ENCODE data around the gene RHOT2. TPM values are rescaled to one million over a fixed set of nuclear protein-coding genes. Genes with fewer than 3 reads are reported as not detected.

RHOT2 gene
- total and polyA plus RNA-seq, 2 experiments from 2014 or later, result 129 to 163 TPM

GRCh38 chr16:652454-653305 lies 15.3 kb upstream of the RHOT2 start:
- Histone ChIP-seq H3K4me2 (no peak overlapping the region), H3K27ac (ENCODE audit: low read depth) (no peak overlapping the region), H3F3A (replicated peaks; ENCODE audit: low read depth) (peaks cover 11% of the 10 kb centered on the region; the same call in 1 of the 2 replicates), H3K4me3 (no peak overlapping the region), H2AFZ (no peak overlapping the region), H3K27me3 (ENCODE audit: insufficient read depth) (no peaks in the 10 kb centered on the region), H3K4me1 (ENCODE audit: insufficient read depth) (no peaks in the 10 kb centered on the region; the same call in 1 of the 2 replicates), H3K9me2 (ENCODE audit: insufficient read depth) (no peaks in the 10 kb centered on the region), H3K36me3 (ENCODE audit: insufficient read depth) (no peaks in the 10 kb centered on the region), H4K20me1 (replicated peaks; ENCODE audit: insufficient read depth) (no peaks in the 10 kb centered on the region), H3K79me2 (replicated peaks; ENCODE audit: insufficient read depth) (no peaks in the 10 kb centered on the region)
- Mint-ChIP-seq H3K36me3 (ENCODE audit: low read depth) (no peaks in the 10 kb centered on the region; the same call in 2 of the 3 replicates), H3K4me1 (no peaks in the 10 kb centered on the region), H3K4me3 (no peak overlapping the region), H3K27me3 (ENCODE audit: insufficient read depth, low read depth, poor library complexity) (peaks cover 5% of the 10 kb centered on the region), H3K27ac (no peak overlapping the region), H3K9me3 (no peaks in the 10 kb centered on the region)
- DNase-seq (ENCODE audit: low spot score) (no peak), ATAC-seq (no peak)
- TF ChIP-seq JUNB (IDR thresholded peaks at IDR 0.05; ENCODE audit: unreplicated experiment) (no peak), POLR2AphosphoS5 (IDR thresholded peaks at IDR 0.05; ENCODE audit: low read depth) (no peak), NANOG (IDR thresholded peaks at IDR 0.05; ENCODE audit: borderline replicate concordance) (no peak), ZNF462 (CRISPR knock-in tag; IDR thresholded peaks at IDR 0.05) (no peak), ZNF331 (CRISPR knock-in tag; IDR thresholded peaks at IDR 0.05; ENCODE audit: low read depth) (no peak), ETS1 (IDR thresholded peaks at IDR 0.05) (no peak), EZH2 (IDR thresholded peaks at IDR 0.05; ENCODE audit: low read depth, unreplicated experiment) (no peak), CREB1 (CRISPR knock-in tag; IDR thresholded peaks at IDR 0.05; ENCODE audit: low read depth) (no peak), ZNF114 (CRISPR knock-in tag; IDR thresholded peaks at IDR 0.05) (no peak), REST (IDR thresholded peaks at IDR 0.05; ENCODE audit: unreplicated experiment) (no peak), STAT1 (IDR thresholded peaks at IDR 0.05; ENCODE audit: unreplicated experiment) (no peak), CTCF (conservative IDR thresholded peaks at IDR 0.05; ENCODE audit: low read depth in 2 of 2) (no peak), EZH2phosphoT487 (IDR thresholded peaks at IDR 0.05; ENCODE audit: unreplicated experiment) (no peak)
